ENCODE data around the gene ADCK1.

The ADCK1 gene, protein sequence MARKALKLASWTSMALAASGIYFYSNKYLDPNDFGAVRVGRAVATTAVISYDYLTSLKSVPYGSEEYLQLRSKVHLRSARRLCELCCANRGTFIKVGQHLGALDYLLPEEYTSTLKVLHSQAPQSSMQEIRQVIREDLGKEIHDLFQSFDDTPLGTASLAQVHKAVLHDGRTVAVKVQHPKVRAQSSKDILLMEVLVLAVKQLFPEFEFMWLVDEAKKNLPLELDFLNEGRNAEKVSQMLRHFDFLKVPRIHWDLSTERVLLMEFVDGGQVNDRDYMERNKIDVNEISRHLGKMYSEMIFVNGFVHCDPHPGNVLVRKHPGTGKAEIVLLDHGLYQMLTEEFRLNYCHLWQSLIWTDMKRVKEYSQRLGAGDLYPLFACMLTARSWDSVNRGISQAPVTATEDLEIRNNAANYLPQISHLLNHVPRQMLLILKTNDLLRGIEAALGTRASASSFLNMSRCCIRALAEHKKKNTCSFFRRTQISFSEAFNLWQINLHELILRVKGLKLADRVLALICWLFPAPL

DNA sequence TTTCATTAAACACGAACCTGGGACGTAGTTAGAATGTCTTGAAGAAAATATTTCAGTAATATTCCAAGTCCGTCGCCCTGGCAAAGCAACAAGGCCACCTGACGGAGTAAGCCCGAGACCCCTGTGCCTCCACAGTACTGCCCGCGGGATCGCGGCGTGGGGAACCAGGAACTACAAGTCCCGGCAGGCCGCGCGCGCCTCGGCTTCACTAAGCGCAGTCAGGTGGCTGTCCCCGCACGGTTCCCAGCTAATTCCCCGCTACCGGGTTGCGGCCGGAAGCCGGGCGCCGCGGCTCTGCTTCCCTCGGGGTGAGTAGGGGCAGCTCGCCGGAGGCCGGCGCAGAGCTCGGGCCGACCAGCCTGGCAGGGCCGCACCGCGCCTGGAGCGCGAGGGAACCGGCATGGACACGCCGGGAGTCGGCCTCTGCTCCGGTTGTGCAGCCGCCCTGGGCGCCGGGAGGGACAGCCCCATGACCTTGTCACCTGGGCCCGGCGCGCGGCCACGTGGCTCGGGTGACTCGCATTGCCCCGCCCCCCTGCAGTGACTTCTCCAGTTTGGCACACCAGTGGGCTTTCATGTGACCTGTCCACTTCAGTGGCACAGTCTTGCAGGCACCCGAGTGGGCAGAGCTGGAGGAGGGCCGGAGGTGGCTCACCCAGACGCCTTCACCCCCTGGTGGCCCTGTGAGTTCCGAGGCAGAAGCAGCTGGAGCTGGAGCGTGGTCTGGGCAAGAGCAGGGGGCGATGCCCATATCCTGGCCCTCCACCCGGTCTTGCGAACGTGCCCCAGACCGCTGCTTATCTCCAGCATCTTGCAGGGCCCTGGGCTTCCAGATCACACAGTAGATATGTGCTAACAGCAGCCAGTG is at the start of gene ADCK1:
TSS of gene ADCK1 (plus strand) at position 247 of the 868 bp plus-strand sequence. CDS start 18,870 bp downstream, outside the sequence.
- ATAC-seq (ENCODE audit: low read depth) (peak; percentile 88), DNase-seq (ENCODE audit: low spot score) (peak; percentile 92)
- TF ChIP-seq, protein P1, sequence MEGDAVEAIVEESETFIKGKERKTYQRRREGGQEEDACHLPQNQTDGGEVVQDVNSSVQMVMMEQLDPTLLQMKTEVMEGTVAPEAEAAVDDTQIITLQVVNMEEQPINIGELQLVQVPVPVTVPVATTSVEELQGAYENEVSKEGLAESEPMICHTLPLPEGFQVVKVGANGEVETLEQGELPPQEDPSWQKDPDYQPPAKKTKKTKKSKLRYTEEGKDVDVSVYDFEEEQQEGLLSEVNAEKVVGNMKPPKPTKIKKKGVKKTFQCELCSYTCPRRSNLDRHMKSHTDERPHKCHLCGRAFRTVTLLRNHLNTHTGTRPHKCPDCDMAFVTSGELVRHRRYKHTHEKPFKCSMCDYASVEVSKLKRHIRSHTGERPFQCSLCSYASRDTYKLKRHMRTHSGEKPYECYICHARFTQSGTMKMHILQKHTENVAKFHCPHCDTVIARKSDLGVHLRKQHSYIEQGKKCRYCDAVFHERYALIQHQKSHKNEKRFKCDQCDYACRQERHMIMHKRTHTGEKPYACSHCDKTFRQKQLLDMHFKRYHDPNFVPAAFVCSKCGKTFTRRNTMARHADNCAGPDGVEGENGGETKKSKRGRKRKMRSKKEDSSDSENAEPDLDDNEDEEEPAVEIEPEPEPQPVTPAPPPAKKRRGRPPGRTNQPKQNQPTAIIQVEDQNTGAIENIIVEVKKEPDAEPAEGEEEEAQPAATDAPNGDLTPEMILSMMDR (IDR thresholded peaks at IDR 0.05; ENCODE audit: poor library complexity, severe bottlenecking): peak; percentile 40
- no peaks in the 10 kb centered on the region for H3K9me3 ChIP-seq (ENCODE audit: severe bottlenecking)
- H3K27ac ChIP-seq (ENCODE audit: poor library complexity, severe bottlenecking): peak within 1 kb of the TSS; percentile 16
- no peaks in the 10 kb centered on the region for H3K27me3 ChIP-seq (ENCODE audit: insufficient read depth, poor library complexity, severe bottlenecking)
- peaks cover 4% of the 10 kb centered on the region for H3K4me1 ChIP-seq (ENCODE audit: insufficient read depth, poor library complexity, severe bottlenecking)
- H3K36me3 ChIP-seq (ENCODE audit: low read depth): no peaks in the 10 kb centered on the region
- H3K4me3 ChIP-seq (ENCODE audit: severe bottlenecking): peak within 1 kb of the TSS; percentile 54

DNA sequence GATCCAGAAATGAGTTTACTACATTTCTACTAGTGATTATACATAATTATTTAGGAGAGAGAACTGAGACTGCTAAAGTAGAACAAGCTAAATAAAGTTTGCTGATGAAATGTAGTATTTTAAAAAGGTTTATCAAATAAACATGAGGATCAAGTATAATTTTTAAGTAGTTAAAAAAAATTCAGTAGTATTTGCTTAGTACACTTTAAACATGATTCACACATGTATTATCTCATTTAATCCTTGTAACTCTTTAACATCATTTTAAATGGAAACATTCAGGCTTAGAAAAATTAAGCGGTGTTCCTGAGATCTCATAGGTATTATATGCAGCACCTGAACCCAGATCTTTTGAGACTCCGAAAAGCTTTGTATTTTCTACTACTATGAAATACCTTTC is 47.6 kb upstream of the ADCK1 start:
- no peaks in the 10 kb centered on the region for H3K9me3 ChIP-seq (ENCODE audit: severe bottlenecking)
- H3K27ac ChIP-seq (ENCODE audit: poor library complexity, severe bottlenecking): no peak overlapping the region
- no peak overlapping the region for H3K4me3 ChIP-seq (ENCODE audit: severe bottlenecking)
- DNase-seq (ENCODE audit: low spot score): no peak
- H3K36me3 ChIP-seq (ENCODE audit: low read depth): peaks cover 86% of the 10 kb centered on the region
- ATAC-seq (ENCODE audit: low read depth): no peak
- TF ChIP-seq, protein P1 (IDR thresholded peaks at IDR 0.05; ENCODE audit: poor library complexity, severe bottlenecking): no peak
- H3K4me1 ChIP-seq (ENCODE audit: insufficient read depth, poor library complexity, severe bottlenecking): no peaks in the 10 kb centered on the region
- H3K27me3 ChIP-seq (ENCODE audit: insufficient read depth, poor library complexity, severe bottlenecking): no peaks in the 10 kb centered on the region

DNA sequence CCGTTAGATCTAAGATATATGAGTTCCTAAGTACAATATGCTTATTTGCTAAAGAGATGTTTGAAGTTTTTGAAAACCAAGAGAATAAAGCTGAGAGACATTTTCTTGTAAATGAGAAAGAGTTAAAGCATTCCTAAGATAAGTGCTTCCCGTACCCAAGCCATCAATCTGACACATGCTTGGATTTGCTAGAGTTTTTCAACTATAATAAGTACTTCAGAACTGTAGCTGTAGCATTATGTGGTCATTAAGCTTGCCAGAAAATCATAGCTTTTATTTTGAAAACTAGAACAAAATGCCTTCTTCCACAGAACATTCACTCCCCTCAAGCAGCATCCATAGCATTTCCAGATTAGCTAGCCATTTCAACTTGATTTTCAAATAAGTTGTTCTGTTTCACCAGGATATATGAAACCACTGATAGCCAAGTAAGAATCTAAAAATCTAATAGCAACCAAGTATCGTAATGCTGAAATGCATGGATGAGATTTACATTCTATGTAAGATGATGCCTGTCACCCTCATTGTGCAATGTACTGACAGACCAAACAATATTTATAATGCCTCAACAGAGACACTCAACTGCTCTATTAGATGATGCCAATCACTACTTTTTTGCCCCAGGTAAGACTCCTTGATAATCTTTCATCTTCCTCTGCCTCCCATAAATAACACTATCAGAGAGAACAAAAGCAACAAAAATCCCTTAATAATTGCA is 47.0 kb upstream of the ADCK1 start:
- no peaks in the 10 kb centered on the region for H3K9me3 ChIP-seq (ENCODE audit: severe bottlenecking)
- ATAC-seq (ENCODE audit: low read depth): no peak
- no peaks in the 10 kb centered on the region for H3K27me3 ChIP-seq (ENCODE audit: insufficient read depth, poor library complexity, severe bottlenecking)
- no peaks in the 10 kb centered on the region for H3K4me1 ChIP-seq (ENCODE audit: insufficient read depth, poor library complexity, severe bottlenecking)
- TF ChIP-seq, protein P1 (IDR thresholded peaks at IDR 0.05; ENCODE audit: poor library complexity, severe bottlenecking): no peak
- peaks cover 89% of the 10 kb centered on the region for H3K36me3 ChIP-seq (ENCODE audit: low read depth)
- H3K4me3 ChIP-seq (ENCODE audit: severe bottlenecking): no peak overlapping the region
- no peak overlapping the region for H3K27ac ChIP-seq (ENCODE audit: poor library complexity, severe bottlenecking)
- no peak for DNase-seq (ENCODE audit: low spot score)

DNA sequence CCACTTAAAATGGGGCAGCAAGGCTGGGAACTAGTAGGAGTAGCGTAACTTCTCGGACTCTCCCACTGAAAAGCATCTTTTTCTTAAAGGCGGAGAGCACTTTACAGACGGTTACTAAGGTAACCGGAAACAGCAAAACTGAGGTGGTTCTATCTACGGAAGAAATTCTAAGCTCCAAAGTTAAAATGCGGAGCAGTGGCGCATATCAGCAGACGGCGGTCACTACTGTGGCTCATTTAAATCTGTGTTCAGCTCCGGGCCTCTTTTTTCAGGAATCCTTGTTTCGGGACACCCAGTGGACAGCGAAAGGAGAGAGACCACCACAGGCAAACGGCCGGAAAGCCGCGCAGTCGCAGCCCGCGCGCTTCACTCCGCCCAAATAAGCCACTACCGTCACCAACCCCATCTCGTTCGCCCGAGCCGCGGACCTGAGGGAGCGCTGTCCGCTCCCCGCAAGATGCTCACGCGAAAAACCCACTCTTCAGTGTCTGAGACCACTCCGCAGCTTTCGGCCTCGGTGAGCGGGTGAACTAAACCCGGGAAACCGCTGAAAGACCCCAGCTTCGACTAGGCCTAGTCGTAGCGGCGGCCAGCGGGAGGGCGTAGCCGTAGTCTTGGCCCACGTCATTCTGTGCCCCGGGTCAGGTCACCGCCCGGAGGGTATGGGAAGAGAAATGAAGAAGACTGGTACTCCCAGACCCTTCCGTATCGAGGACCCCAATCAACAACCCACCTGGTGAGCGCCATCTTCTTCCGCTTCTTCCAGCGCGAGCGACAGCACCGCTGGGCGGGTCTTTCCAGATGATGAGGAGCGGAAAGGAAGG is 39.3 kb upstream of the ADCK1 start, which contains the start of gene SNW1:
TSS of gene SNW1 (minus strand) at position 776 of the 824 bp plus-strand sequence. CDS start at position 747, 29 bp downstream.
- peak; percentile 97 for DNase-seq (ENCODE audit: low spot score)
- peak within 1 kb of the TSS; percentile 48 for H3K27ac ChIP-seq (ENCODE audit: poor library complexity, severe bottlenecking)
- H3K4me3 ChIP-seq (ENCODE audit: severe bottlenecking): peak within 1 kb of the TSS; percentile 79
- H3K27me3 ChIP-seq (ENCODE audit: insufficient read depth, poor library complexity, severe bottlenecking): no peaks in the 10 kb centered on the region
- peaks cover 8% of the 10 kb centered on the region for H3K4me1 ChIP-seq (ENCODE audit: insufficient read depth, poor library complexity, severe bottlenecking)
- TF ChIP-seq, protein P1 (IDR thresholded peaks at IDR 0.05; ENCODE audit: poor library complexity, severe bottlenecking): no peak
- peaks cover 29% of the 10 kb centered on the region for H3K36me3 ChIP-seq (ENCODE audit: low read depth)
- no peaks in the 10 kb centered on the region for H3K9me3 ChIP-seq (ENCODE audit: severe bottlenecking)
- peak; percentile 92 for ATAC-seq (ENCODE audit: low read depth)
